Esophagus muscularis mucosa (tissue), 4 donors: ENCODE measurements around the gene KCNS1. TPM values are rescaled to one million over a fixed set of nuclear protein-coding genes. Genes with fewer than 3 reads are reported as not detected.

Experiments
- DNase-seq: peaks from one replicate; pipeline ENCODE4 v3.0.0-alpha.2; 2017; ENCODE audit errors: extremely low spot score
- H3K27ac ChIP-seq, 4 donors: fragments of 200-600 bp; sonication (generic); replicated peaks in 1 of 4; 1 replicate in 3 of 4; 2 replicates in 1 of 4; pipeline ENCODE4 v1.5.1; 2016 to 2019; ENCODE audit warnings: mild to moderate bottlenecking in 1 of 4
- H3K27me3 ChIP-seq, 4 donors: fragments of 200-600 bp; sonication (generic); one replicate each; pipeline versions ENCODE4 v1.5.1 to v1.6.0; 2016 to 2019
- H3K36me3 ChIP-seq, 4 donors: fragments of 200-600 bp; sonication (generic); one replicate each; pipeline ENCODE4 v1.5.1; 2016 to 2019
- H3K4me1 ChIP-seq, 4 donors: fragments of 200-600 bp; sonication (generic); one replicate each; pipeline ENCODE4 v1.5.1; 2016 to 2019
- H3K4me3 ChIP-seq, 4 donors: fragments of 200-600 bp; sonication (generic); 1 replicate in 2 of 4; 2 replicates in 2 of 4; pipeline ENCODE4 v1.5.1; 2016 to 2019; ENCODE audit warnings: mild to moderate bottlenecking in 4 of 4, moderate library complexity in 1 of 4
- H3K9me3 ChIP-seq, 4 donors: fragments of 200-600 bp; sonication (generic); 1 replicate in 3 of 4; 2 replicates in 1 of 4; pipeline ENCODE4 v1.5.1; 2016 to 2019
- CTCF ChIP-seq, 3 experiments: fragments of 200-600 bp in 2 of 3; fragments of 450-650 bp in 1 of 3; sonication (generic) in 2 of 3; IDR thresholded peaks; one replicate each; pipeline ENCODE4 v1.5.1; 2017 to 2019; ENCODE audit warnings: antibody characterized with exemption in 3 of 3, mild to moderate bottlenecking in 2 of 3, moderate library complexity in 1 of 3
- EP300 ChIP-seq: sonication (generic); formaldehyde crosslinking; IDR thresholded peaks from one replicate; pipeline ENCODE4 v1.6.1; 2017; ENCODE audit warnings: antibody characterized with exemption
- POLR2A ChIP-seq: fragments of 450-650 bp; IDR thresholded peaks from one replicate; pipeline ENCODE4 v1.6.1; 2017; ENCODE audit warnings: antibody characterized with exemption, moderate library complexity, mild to moderate bottlenecking, low read depth
- POLR2AphosphoS5 ChIP-seq, 2 donors: sonication (generic); formaldehyde crosslinking; IDR thresholded peaks; one replicate each; pipeline ENCODE4 v1.6.1; 2017; ENCODE audit warnings: antibody characterized with exemption in 2 of 2
- WGBS: methylation state at CpG from one replicate; pipeline ENCODE4 v1.1.5; 2018; 5-methylcytosine and 5-hydroxymethylcytosine counted together
- intact Hi-C: fragments of 100-400 bp; cut with DNase I; formaldehyde crosslinking; loops from one replicate; pipeline ENCODE4 v1.15.1; 2023
- total RNA-seq, 4 donors: library from RNA; depleted of rRNA; stranded (reverse); fragments of >200 nt; gene quantifications; one replicate each; pipeline versions ENCODE4 v1.1.0 to v1.2.1, GENCODE V29; 2016

KCNS1 gene
- total RNA-seq, 4 donors from 2014 or later, result 0.17 TPM; not detected in 3

GRCh38 chr20:45104786-45105185 is 3.9 kb upstream of the KCNS1 start:
- Histone ChIP-seq H3K4me3 (no peak overlapping the region), H3K27ac (no peak overlapping the region), H3K36me3 (no peaks in the 10 kb centered on the region), H3K27me3 (peaks cover 0 to 55% (median 7%) of the 10 kb centered on the region in 4 donors), H3K9me3 (peaks cover 0 to 5% (median 0%) of the 10 kb centered on the region in 4 donors), H3K4me1 (peaks cover 0 to 7% (median 6%) of the 10 kb centered on the region in 4 donors)
- 83% methylated on average over 5 of the region's 5 CpGs for WGBS
- intact Hi-C loops, result no loop called here
- DNase-seq, result no peak
- TF ChIP-seq CTCF (IDR thresholded peaks at IDR 0.05) (no peak), POLR2AphosphoS5 (IDR thresholded peaks at IDR 0.05) (no peak)

GRCh38 chr20:45103072-45103471 is 2.1 kb upstream of the KCNS1 start:
- TF ChIP-seq EP300, result no peak
- TF ChIP-seq POLR2AphosphoS5 (IDR thresholded peaks at IDR 0.05), result no peak
- TF ChIP-seq CTCF (IDR thresholded peaks at IDR 0.05), result no peak
- TF ChIP-seq POLR2A, result no peak
- no peak for DNase-seq
- WGBS, result 83% methylated on average over 2 of the region's 2 CpGs
- no peak overlapping the region for H3K27ac ChIP-seq
- H3K27me3 ChIP-seq, result peaks cover 0 to 66% (median 14%) of the 10 kb centered on the region in 4 donors
- peaks cover 2 to 14% (median 13%) of the 10 kb centered on the region in 4 donors for H3K4me1 ChIP-seq
- peaks cover 0 to 5% (median 0%) of the 10 kb centered on the region in 4 donors for H3K9me3 ChIP-seq
- H3K4me3 ChIP-seq, result no peak overlapping the region
- intact Hi-C loops, result no loop called here
- H3K36me3 ChIP-seq, result no peaks in the 10 kb centered on the region

GRCh38 chr20:45101333-45101850 is 465 bp upstream of the KCNS1 start:
- no peak overlapping the region for H3K4me3 ChIP-seq
- DNase-seq, result no peak
- peaks cover 0 to 5% (median 0%) of the 10 kb centered on the region in 4 donors for H3K9me3 ChIP-seq
- TF ChIP-seq POLR2A (no peak), CTCF (IDR thresholded peaks at IDR 0.05) (no peak), POLR2AphosphoS5 (IDR thresholded peaks at IDR 0.05) (no peak), EP300 (no peak)
- peaks cover 0 to 74% (median 29%) of the 10 kb centered on the region in 4 donors for H3K27me3 ChIP-seq
- H3K27ac ChIP-seq, result no peak overlapping the region
- intact Hi-C loops, result no loop called here
- 79% methylated on average over 5 of the region's 6 CpGs for WGBS
- H3K36me3 ChIP-seq, result no peaks in the 10 kb centered on the region
- H3K4me1 ChIP-seq, result peaks cover 6 to 23% (median 20%) of the 10 kb centered on the region in 4 donors

- Histone ChIP-seq H3K9me3 (peaks cover 0 to 5% (median 0%) of the 10 kb centered on the region in 4 donors), H3K4me3 (peak overlapping the region; percentile 13 to 39 (median 30)), H3K27me3 (peaks cover 0 to 78% (median 32%) of the 10 kb centered on the region in 4 donors), H3K4me1 (peaks cover 6 to 30% (median 20%) of the 10 kb centered on the region in 4 donors), H3K27ac (no peak overlapping the region), H3K36me3 (no peaks in the 10 kb centered on the region)
- intact Hi-C loops, result loop anchor here (5.0 kb wide), 2 partner anchors 56 to 86 kb away; no protein-coding TSS in a partner anchor
- DNase-seq, result no peak
- TF ChIP-seq POLR2AphosphoS5 (IDR thresholded peaks at IDR 0.05) (no peak), EP300 (no peak), POLR2A (no peak), CTCF (IDR thresholded peaks at IDR 0.05) (no peak)
- 2% methylated on average over 11 of the region's 91 CpGs for WGBS
Observed at GRCh38 chr20:45098103-45098773, 2.7 kb downstream of the KCNS1 start.
